ENCODE results near the gene LBHD1. TPM values are rescaled to one million over a fixed set of nuclear protein-coding genes. Genes with fewer than 3 reads are reported as not detected.

Gene LBHD1
- total RNA-seq, result 7.6 and 8.0 TPM in 2 replicates

- peak within 1 kb of the TSS; percentile 87 for H3K27ac ChIP-seq (ENCODE audit: low read depth, low read length)
- H3K9me3 ChIP-seq (ENCODE audit: low read depth, low read length), result no peaks in the 10 kb centered on the region
- peaks cover 4% of the 10 kb centered on the region for H4K20me1 ChIP-seq (ENCODE audit: insufficient read depth, low read length)
- peak within 1 kb of the TSS; percentile 91 for H3K4me3 ChIP-seq (ENCODE audit: insufficient read depth, low read length)
- H3K4me2 ChIP-seq (ENCODE audit: insufficient read depth, low read length), result peak within 1 kb of the TSS; percentile 94
- peak; percentile 96 for DNase-seq (ENCODE audit: insufficient read length, low spot score, missing footprints)
- H3K79me2 ChIP-seq (ENCODE audit: insufficient read depth, low read length), result peaks cover 53% of the 10 kb centered on the region
- TF ChIP-seq CTCF (IDR thresholded peaks at IDR 0.05; ENCODE audit: extremely low read depth, low read depth, low read length), result no peak
- peaks cover 39% of the 10 kb centered on the region for H3K36me3 ChIP-seq (ENCODE audit: insufficient read depth, low read length)
- peak within 1 kb of the TSS; percentile 98 for H2AFZ ChIP-seq (ENCODE audit: low read length)
- no peaks in the 10 kb centered on the region for H3K27me3 ChIP-seq (ENCODE audit: insufficient read depth, low read length)
- peaks cover 29% of the 10 kb centered on the region for H3K4me1 ChIP-seq (ENCODE audit: insufficient read depth, low read length)
Measured at GRCh38 chr11:62671608-62672389, at the start of gene LBHD1, which contains the start of gene UQCC3. Gene LBHD1 (minus strand): TSS chr11:62672267. CDS start chr11:62670031, 2,236 bp downstream. Gene UQCC3 (plus strand): TSS chr11:62671673. CDS start chr11:62671746, 73 bp downstream.

GRCh38 chr11:62719302-62719978, 47.4 kb upstream of the LBHD1 start:
- Histone ChIP-seq H3K27me3 (ENCODE audit: insufficient read depth, low read length) (no peaks in the 10 kb centered on the region), H3K36me3 (ENCODE audit: insufficient read depth, low read length) (peaks cover 93% of the 10 kb centered on the region), H4K20me1 (ENCODE audit: insufficient read depth, low read length) (peaks cover 10% of the 10 kb centered on the region), H3K4me1 (ENCODE audit: insufficient read depth, low read length) (peaks cover 10% of the 10 kb centered on the region), H2AFZ (ENCODE audit: low read length) (no peak overlapping the region), H3K79me2 (ENCODE audit: insufficient read depth, low read length) (peaks cover 95% of the 10 kb centered on the region), H3K4me2 (ENCODE audit: insufficient read depth, low read length) (no peak overlapping the region), H3K27ac (ENCODE audit: low read depth, low read length) (peak overlapping the region; percentile 22), H3K9me3 (ENCODE audit: low read depth, low read length) (no peaks in the 10 kb centered on the region), H3K4me3 (ENCODE audit: insufficient read depth, low read length) (no peak overlapping the region)
- TF ChIP-seq CTCF (IDR thresholded peaks at IDR 0.05; ENCODE audit: extremely low read depth, low read depth, low read length), result no peak
- no peak for DNase-seq (ENCODE audit: insufficient read length, low spot score, missing footprints)

- no peak for DNase-seq (ENCODE audit: insufficient read length, low spot score, missing footprints)
- Histone ChIP-seq H3K27ac (ENCODE audit: low read depth, low read length) (no peak overlapping the region), H3K79me2 (ENCODE audit: insufficient read depth, low read length) (peaks cover 75% of the 10 kb centered on the region), H3K4me1 (ENCODE audit: insufficient read depth, low read length) (peaks cover 4% of the 10 kb centered on the region), H3K4me3 (ENCODE audit: insufficient read depth, low read length) (no peak overlapping the region), H4K20me1 (ENCODE audit: insufficient read depth, low read length) (no peaks in the 10 kb centered on the region), H3K9me3 (ENCODE audit: low read depth, low read length) (no peaks in the 10 kb centered on the region), H3K4me2 (ENCODE audit: insufficient read depth, low read length) (no peak overlapping the region), H3K36me3 (ENCODE audit: insufficient read depth, low read length) (peaks cover 91% of the 10 kb centered on the region), H3K27me3 (ENCODE audit: insufficient read depth, low read length) (no peaks in the 10 kb centered on the region), H2AFZ (ENCODE audit: low read length) (no peak overlapping the region)
- no peak for TF ChIP-seq CTCF (IDR thresholded peaks at IDR 0.05; ENCODE audit: extremely low read depth, low read depth, low read length)
Measured at GRCh38 chr11:62716816-62717215, 44.7 kb upstream of the LBHD1 start.

GRCh38 chr11:62716206-62716605, 44.1 kb upstream of the LBHD1 start:
- Histone ChIP-seq H3K79me2 (ENCODE audit: insufficient read depth, low read length) (peaks cover 69% of the 10 kb centered on the region), H3K4me3 (ENCODE audit: insufficient read depth, low read length) (no peak overlapping the region), H4K20me1 (ENCODE audit: insufficient read depth, low read length) (no peaks in the 10 kb centered on the region), H3K36me3 (ENCODE audit: insufficient read depth, low read length) (peaks cover 90% of the 10 kb centered on the region), H3K27me3 (ENCODE audit: insufficient read depth, low read length) (no peaks in the 10 kb centered on the region), H2AFZ (ENCODE audit: low read length) (no peak overlapping the region), H3K9me3 (ENCODE audit: low read depth, low read length) (no peaks in the 10 kb centered on the region), H3K4me2 (ENCODE audit: insufficient read depth, low read length) (no peak overlapping the region), H3K4me1 (ENCODE audit: insufficient read depth, low read length) (peaks cover 4% of the 10 kb centered on the region), H3K27ac (ENCODE audit: low read depth, low read length) (no peak overlapping the region)
- DNase-seq (ENCODE audit: insufficient read length, low spot score, missing footprints), result no peak
- TF ChIP-seq CTCF (IDR thresholded peaks at IDR 0.05; ENCODE audit: extremely low read depth, low read depth, low read length), result no peak

Measured in osteoblast (primary cell).